HCT116 (cell line): Measurements from ENCODE around the gene BEST4. TPM values are rescaled to one million over a fixed set of nuclear protein-coding genes. Genes with fewer than 3 reads are reported as not detected.

Experiments
- ATAC-seq: fragments of 200-7000 bp; cut with Tn5 transposase; 2 replicates; pipeline ENCODE4 v1.9.1; 2020; ENCODE audit warnings: mild to moderate bottlenecking, moderate library complexity
- BruUV-seq: library from RNA; stranded (reverse); fragments of 400-500 nt; replicated peaks from 2 replicates; lab custom pipeline; 2021; lab: Mats Ljungman, UMichigan
- CTCF ChIA-PET: fragments of 300-600 bp; sonication (Branson Sonifier 250); formaldehyde crosslinking; loops from one replicate; lab custom pipeline; 2021; ENCODE audit warnings: antibody characterized with exemption; lab: Charles Lee
- POLR2A ChIA-PET: fragments of 300-600, 350-600 bp; sonication (Branson Sonifier 250); formaldehyde crosslinking; loops from one replicate; lab custom pipeline; 2021; ENCODE audit warnings: antibody characterized with exemption; lab: Charles Lee
- RAD21 ChIA-PET, 2 experiments: fragments of 300-600 bp; sonication (Branson Sonifier 250); formaldehyde crosslinking; loops; one replicate each; lab custom pipeline; 2023; ENCODE audit warnings: low total read pairs in 2 of 2; ENCODE audit not compliant: uncharacterized antibody in 2 of 2, unreplicated experiment in 2 of 2, low non-redundant PET in 1 of 2; lab: Charles Lee
- DNase-seq: peaks from one replicate; pipeline ENCODE4 v3.0.0-alpha.2; 2010; ENCODE audit warnings: low read depth, low spot score
- H2AFZ ChIP-seq: fragments of 200-600 bp; shearing (Covaris generic), sonication (generic); 2 replicates; pipeline ENCODE4 v1.6.1; 2017; ENCODE audit warnings: low read depth, mixed run types, mixed read lengths, antibody characterized with exemption, low read length; ENCODE audit not compliant: poor library complexity, severe bottlenecking
- H3K27ac ChIP-seq: 2 replicates; pipeline ENCODE4 v1.5.1; 2012; ENCODE audit warnings: low read depth, low read length
- H3K27me3 ChIP-seq: fragments of 200-600 bp; sonication (generic); 2 replicates; pipeline ENCODE4 v1.6.1; 2016; ENCODE audit warnings: mixed run types, low read length, mixed read lengths; ENCODE audit not compliant: insufficient read depth
- H3K36me3 ChIP-seq, 2 experiments: fragments of 200-500 bp in 1 of 2; fragments of 200-600 bp in 1 of 2; sonication (Bioruptor generic) in 1 of 2; sonication (generic) in 1 of 2; 2 replicates each; pipeline versions ENCODE4 v1.5.1 to v1.6.1; 2014 to 2016; ENCODE audit warnings: low read length in 2 of 2, inconsistent platforms in 1 of 2, mixed read lengths in 1 of 2, mixed run types in 1 of 2; ENCODE audit not compliant: insufficient read depth in 2 of 2, control insufficient read depth in 1 of 2
- H3K4me1 ChIP-seq, 2 experiments: fragments of 200-600 bp in 1 of 2; sonication (generic) in 1 of 2; 2 replicates each; pipeline versions ENCODE4 v1.5.1 to v1.6.1; 2012 to 2017; ENCODE audit warnings: low read length in 2 of 2, inconsistent platforms in 1 of 2, mild to moderate bottlenecking in 1 of 2, mixed read lengths in 1 of 2, mixed run types in 1 of 2, moderate library complexity in 1 of 2; ENCODE audit not compliant: insufficient read depth in 2 of 2, control insufficient read depth in 1 of 2
- H3K4me2 ChIP-seq: fragments of 200-600 bp; sonication (generic); 2 replicates; pipeline ENCODE4 v1.6.1; 2017; ENCODE audit warnings: mixed run types, low read length, mixed read lengths
- H3K4me3 ChIP-seq, 2 experiments: fragments of 200-600 bp in 1 of 2; sonication (generic) in 1 of 2; replicated peaks in 1 of 2; 2 replicates each; pipeline ENCODE4 v1.5.1; 2011 to 2016; ENCODE audit warnings: low read length in 2 of 2, control low read depth in 1 of 2, low read depth in 1 of 2, mild to moderate bottlenecking in 1 of 2, mixed read lengths in 1 of 2, mixed run types in 1 of 2
- H3K79me2 ChIP-seq: fragments of 200-600 bp; sonication (generic); 2 replicates; pipeline ENCODE4 v1.6.1; 2017; ENCODE audit warnings: mild to moderate bottlenecking, mixed run types, low read length, moderate library complexity, mixed read lengths; ENCODE audit not compliant: insufficient read depth
- H3K9ac ChIP-seq: fragments of 200-600 bp; sonication (generic); 2 replicates; pipeline ENCODE4 v1.6.1; 2016; ENCODE audit warnings: low read length, mixed read lengths
- H3K9me2 ChIP-seq: fragments of 200-600 bp; sonication (generic), shearing (Covaris generic); 2 replicates; pipeline ENCODE4 v1.6.1; 2017; ENCODE audit warnings: mixed run types, mild to moderate bottlenecking, moderate library complexity; ENCODE audit not compliant: insufficient read depth
- H3K9me3 ChIP-seq, 2 experiments: fragments of 200-500 bp in 1 of 2; fragments of 200-600 bp in 1 of 2; sonication (Bioruptor generic) in 1 of 2; sonication (generic) in 1 of 2; 2 replicates each; pipeline ENCODE4 v1.6.1; 2014 to 2017; ENCODE audit warnings: low read length in 2 of 2, mixed read lengths in 2 of 2, inconsistent platforms in 1 of 2, low read depth in 1 of 2, mild to moderate bottlenecking in 1 of 2, mixed run types in 1 of 2, moderate library complexity in 1 of 2; ENCODE audit not compliant: control insufficient read depth in 1 of 2, insufficient read depth in 1 of 2
- H4K20me1 ChIP-seq: fragments of 200-600 bp; sonication (generic), shearing (Covaris generic); 2 replicates; pipeline ENCODE4 v1.6.1; 2017; ENCODE audit warnings: mixed run types, mild to moderate bottlenecking, moderate library complexity; ENCODE audit not compliant: insufficient read depth
- YY1 ChIP-seq: IDR thresholded peaks from 2 replicates; pipeline ENCODE4 v1.6.1; 2011; ENCODE audit warnings: low read length, low read depth, moderate library complexity, mild to moderate bottlenecking; ENCODE audit not compliant: insufficient replicate concordance; ENCODE audit errors: extremely low read depth
- intact Hi-C: fragments of 100-400 bp; cut with micrococcal nuclease; formaldehyde crosslinking; loops from 2 replicates; pipeline ENCODE4 v1.10.0; 2022
- total RNA-seq: library from RNA; stranded (reverse); gene quantifications from one replicate; pipeline ENCODE4 v1.2.1, GENCODE V29; 2021; ENCODE audit not compliant: unreplicated experiment
- TF ChIP-seq, protein P1 (sequence below): IDR thresholded peaks from 2 replicates; pipeline ENCODE4 v1.6.1; 2012; ENCODE audit warnings: low read depth

Gene BEST4
- total RNA-seq, 1 experiment from 2014 or later, result 0.52 TPM

DNA sequence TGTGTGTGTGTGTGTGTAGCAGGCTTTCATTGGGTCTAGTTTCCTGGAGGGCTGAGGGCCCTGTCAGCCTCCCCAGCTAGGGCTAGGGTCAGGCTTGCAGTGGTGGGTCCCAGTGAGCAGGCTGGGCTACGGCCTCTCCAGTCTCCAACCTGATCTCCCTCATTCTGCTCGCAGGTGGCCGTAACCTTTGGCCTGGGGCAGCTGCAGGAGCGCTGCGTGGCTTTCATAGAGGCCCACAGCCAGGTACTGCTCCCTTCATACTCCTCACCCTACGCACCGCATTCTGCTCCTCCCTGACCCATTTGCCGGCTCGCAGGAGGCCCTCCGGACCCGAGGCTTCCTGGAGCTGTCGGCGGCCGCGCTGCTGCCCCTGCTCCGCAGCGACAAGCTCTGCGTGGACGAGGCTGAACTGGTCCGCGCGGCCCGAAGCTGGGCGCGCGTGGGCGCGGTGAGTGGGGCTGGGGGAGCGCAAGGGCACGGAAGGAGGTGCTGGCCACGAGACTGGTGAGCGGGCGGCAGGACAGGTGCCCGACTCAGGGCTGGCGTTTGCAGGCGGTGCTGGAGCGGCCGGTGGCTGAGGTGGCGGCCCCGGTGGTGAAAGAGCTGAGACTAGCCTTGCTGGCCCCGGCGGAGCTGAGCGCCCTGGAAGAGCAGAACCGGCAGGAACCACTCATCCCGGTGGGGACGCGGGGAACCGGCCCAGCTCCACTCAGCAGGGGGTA lies 25.0 kb upstream of the BEST4 start:
- ChIA-PET POLR2A (interaction anchor here (1.8 to 2.7 kb wide), 2 partner anchors 13 to 92 kb away, joined by 4 to 14 read pairs; partner anchors contain the start of gene PLK3), CTCF (interaction anchor here (2.9 kb wide), 1 partner anchor 13 kb away, joined by 8 read pairs; the partner anchor contains the start of gene PLK3)
- H3K4me1 ChIP-seq, result peaks cover 39 to 56% of the 10 kb centered on the region in 2 experiments

More for the DNA sequence above, 25.0 kb upstream of the BEST4 start:
- no peak overlapping the region for H3K9ac ChIP-seq
- no peak overlapping the region for H3K27ac ChIP-seq
- H3K4me2 ChIP-seq, result no peak overlapping the region
- no peaks in the 10 kb centered on the region for H3K9me2 ChIP-seq
- H4K20me1 ChIP-seq, result no peaks in the 10 kb centered on the region
- no peaks in the 10 kb centered on the region for H3K79me2 ChIP-seq
- H3K4me3 ChIP-seq, result no peak overlapping the region
- no peak for DNase-seq
- intact Hi-C loops, result no loop called here
- TF ChIP-seq YY1, result no peak
- TF ChIP-seq, protein P1, sequence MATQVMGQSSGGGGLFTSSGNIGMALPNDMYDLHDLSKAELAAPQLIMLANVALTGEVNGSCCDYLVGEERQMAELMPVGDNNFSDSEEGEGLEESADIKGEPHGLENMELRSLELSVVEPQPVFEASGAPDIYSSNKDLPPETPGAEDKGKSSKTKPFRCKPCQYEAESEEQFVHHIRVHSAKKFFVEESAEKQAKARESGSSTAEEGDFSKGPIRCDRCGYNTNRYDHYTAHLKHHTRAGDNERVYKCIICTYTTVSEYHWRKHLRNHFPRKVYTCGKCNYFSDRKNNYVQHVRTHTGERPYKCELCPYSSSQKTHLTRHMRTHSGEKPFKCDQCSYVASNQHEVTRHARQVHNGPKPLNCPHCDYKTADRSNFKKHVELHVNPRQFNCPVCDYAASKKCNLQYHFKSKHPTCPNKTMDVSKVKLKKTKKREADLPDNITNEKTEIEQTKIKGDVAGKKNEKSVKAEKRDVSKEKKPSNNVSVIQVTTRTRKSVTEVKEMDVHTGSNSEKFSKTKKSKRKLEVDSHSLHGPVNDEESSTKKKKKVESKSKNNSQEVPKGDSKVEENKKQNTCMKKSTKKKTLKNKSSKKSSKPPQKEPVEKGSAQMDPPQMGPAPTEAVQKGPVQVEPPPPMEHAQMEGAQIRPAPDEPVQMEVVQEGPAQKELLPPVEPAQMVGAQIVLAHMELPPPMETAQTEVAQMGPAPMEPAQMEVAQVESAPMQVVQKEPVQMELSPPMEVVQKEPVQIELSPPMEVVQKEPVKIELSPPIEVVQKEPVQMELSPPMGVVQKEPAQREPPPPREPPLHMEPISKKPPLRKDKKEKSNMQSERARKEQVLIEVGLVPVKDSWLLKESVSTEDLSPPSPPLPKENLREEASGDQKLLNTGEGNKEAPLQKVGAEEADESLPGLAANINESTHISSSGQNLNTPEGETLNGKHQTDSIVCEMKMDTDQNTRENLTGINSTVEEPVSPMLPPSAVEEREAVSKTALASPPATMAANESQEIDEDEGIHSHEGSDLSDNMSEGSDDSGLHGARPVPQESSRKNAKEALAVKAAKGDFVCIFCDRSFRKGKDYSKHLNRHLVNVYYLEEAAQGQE, result no peak
- H2AFZ ChIP-seq, result no peak overlapping the region
- BruUV-seq, result no TSS peak
- H3K36me3 ChIP-seq, result no peaks in the 10 kb centered on the region
- H3K27me3 ChIP-seq, result no peaks in the 10 kb centered on the region
- no peaks in the 10 kb centered on the region for H3K9me3 ChIP-seq
- ATAC-seq, result no peak
- RAD21 ChIA-PET, result no interaction called here
